Lower leg skin (tissue), 4 donors: Measurements from ENCODE around the gene ANKS1A. TPM values are rescaled to one million over a fixed set of nuclear protein-coding genes. Genes with fewer than 3 reads are reported as not detected.

ENCODE experiments used
- DNase-seq, 2 donors: peaks; one replicate each; pipeline ENCODE4 v3.0.0-alpha.2; 2019; ENCODE audit warnings: low spot score in 2 of 2
- H3K4me3 ChIP-seq: fragments of 200-600 bp; sonication (generic); 2 replicates; pipeline ENCODE4 v1.5.1; 2017; ENCODE audit warnings: mild to moderate bottlenecking, low read depth; ENCODE audit not compliant: poor library complexity, severe bottlenecking
- CTCF ChIP-seq, 3 donors: fragments of 450-650 bp; IDR thresholded peaks; one replicate each; pipeline ENCODE4 v1.5.1; 2016; ENCODE audit warnings: antibody characterized with exemption in 3 of 3, mild to moderate bottlenecking in 3 of 3, moderate library complexity in 2 of 3
- POLR2A ChIP-seq, 2 donors: fragments of 450-650 bp; IDR thresholded peaks; one replicate each; pipeline ENCODE4 v1.6.1; 2016 to 2017; ENCODE audit warnings: antibody characterized with exemption in 2 of 2, mild to moderate bottlenecking in 1 of 2, moderate library complexity in 1 of 2
- WGBS, 2 donors: methylation state at CpG; one replicate each; pipeline ENCODE4 v1.1.5; 2018; 5-methylcytosine and 5-hydroxymethylcytosine counted together
- intact Hi-C: fragments of 100-400 bp; cut with DNase I; formaldehyde crosslinking; loops from one replicate; pipeline ENCODE4 v1.15.0; 2023; ENCODE audit warnings: low total_unique reads
- total RNA-seq, 4 donors: library from RNA; depleted of rRNA; stranded (reverse); fragments of >200 nt; gene quantifications; one replicate each; pipeline ENCODE4 v1.1.0, GENCODE V29; 2016

ANKS1A gene
- total RNA-seq, 4 donors from 2014 or later, result 22.9 to 27.8 (median 25.3) TPM

- intact Hi-C loops, result no loop called here
- H3K4me3 ChIP-seq, result no peak overlapping the region
- TF ChIP-seq POLR2A (IDR thresholded peaks at IDR 0.05) (no peak), CTCF (IDR thresholded peaks at IDR 0.05) (no peak)
- 62 to 69% methylated on average over 5 of the region's 5 CpGs for WGBS, 2 donors
- DNase-seq, result no peak
Observed at GRCh38 chr6:35023091-35024000, 134.3 kb downstream of the ANKS1A start.

DNA sequence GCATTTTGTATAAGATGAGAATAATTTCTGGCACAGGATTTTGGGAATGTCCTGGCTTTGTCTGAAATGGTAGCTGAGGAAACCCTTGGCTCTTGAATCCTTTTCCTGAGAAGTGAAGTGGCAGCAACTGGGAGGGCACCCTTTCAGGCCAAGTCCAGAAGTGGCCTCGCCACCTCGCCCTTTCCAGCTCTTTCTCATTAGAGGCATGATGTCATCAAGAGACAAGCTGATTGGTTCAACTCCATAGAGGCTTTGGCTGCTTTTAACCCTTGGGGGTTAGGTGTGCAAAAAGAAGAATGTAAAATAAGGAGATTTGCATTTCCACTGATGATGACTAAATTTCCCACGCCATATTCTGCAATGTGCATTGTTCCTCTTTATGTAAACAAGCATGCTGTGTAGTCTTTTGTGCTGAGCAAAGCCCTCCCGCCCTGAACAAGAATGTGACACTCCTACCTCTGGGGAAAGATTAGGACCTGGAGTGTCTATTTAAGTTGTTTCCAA is 135.5 kb downstream of the ANKS1A start:
- no peak for DNase-seq
- intact Hi-C loops, result no loop called here
- 17 to 24% methylated on average over 4 of the region's 4 CpGs for WGBS, 2 donors
- no peak overlapping the region for H3K4me3 ChIP-seq
- TF ChIP-seq POLR2A (IDR thresholded peaks at IDR 0.05), result no peak
- TF ChIP-seq CTCF (IDR thresholded peaks at IDR 0.05), result no peak

GRCh38 chr6:35025232-35026188 is 136.5 kb downstream of the ANKS1A start:
- intact Hi-C loops, result no loop called here
- TF ChIP-seq CTCF (IDR thresholded peaks at IDR 0.05) (no peak), POLR2A (IDR thresholded peaks at IDR 0.05) (no peak)
- no peak overlapping the region for H3K4me3 ChIP-seq
- no peak for DNase-seq
- WGBS, 2 donors, result 69% methylated on average over 11 of the region's 11 CpGs

- intact Hi-C loops, result no loop called here
- TF ChIP-seq POLR2A (IDR thresholded peaks at IDR 0.05), result no peak
- no peak for TF ChIP-seq CTCF (IDR thresholded peaks at IDR 0.05)
- 33 to 34% methylated on average over 5 of the region's 5 CpGs for WGBS, 2 donors
- no peak for DNase-seq
- H3K4me3 ChIP-seq, result no peak overlapping the region
Observed at GRCh38 chr6:35026434-35027222, 137.6 kb downstream of the ANKS1A start.

DNA sequence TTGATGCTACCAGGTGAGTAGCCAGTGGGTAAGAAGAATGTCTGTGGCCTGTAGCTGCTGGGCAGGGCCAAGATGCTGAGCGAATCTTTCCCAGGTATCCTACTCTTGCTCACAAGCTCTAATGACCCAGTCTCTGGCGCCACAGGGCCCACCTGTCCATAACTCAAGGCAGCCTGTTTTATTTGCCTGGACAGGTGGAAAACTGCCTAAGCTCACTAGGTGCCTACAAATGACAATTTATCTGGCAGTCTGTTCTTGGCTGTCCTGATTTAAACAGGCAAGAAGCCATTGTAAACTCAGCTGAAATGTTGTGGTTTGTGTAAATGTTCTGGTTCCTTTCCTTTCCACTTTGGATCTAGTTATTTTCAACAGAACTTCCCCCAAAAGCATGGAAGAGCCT is 138.8 kb downstream of the ANKS1A start:
- no peak for DNase-seq
- no peak overlapping the region for H3K4me3 ChIP-seq
- TF ChIP-seq POLR2A (IDR thresholded peaks at IDR 0.05) (no peak), CTCF (IDR thresholded peaks at IDR 0.05) (no peak)
- 71 to 97% methylated on average over 2 of the region's 2 CpGs for WGBS, 2 donors
- intact Hi-C loops, result no loop called here
